ENCODE measurements around the gene AGR2.

AGR2 gene

GRCh38 chr7:16785846-16786245, 19.0 kb downstream of the AGR2 start:
- no peak for TF ChIP-seq NFRKB (IDR thresholded peaks at IDR 0.05)
- TF ChIP-seq ZNF384 (IDR thresholded peaks at IDR 0.05): no peak
- TF ChIP-seq FOXK2 (IDR thresholded peaks at IDR 0.05): no peak
- TF ChIP-seq PKNOX1 (IDR thresholded peaks at IDR 0.05): no peak
- TF ChIP-seq HDGF (IDR thresholded peaks at IDR 0.05; ENCODE audit: borderline replicate concordance): no peak
- no peak for TF ChIP-seq LEF1 (IDR thresholded peaks at IDR 0.05; ENCODE audit: borderline replicate concordance)
- TF ChIP-seq SUZ12 (IDR thresholded peaks at IDR 0.05): no peak
- no peak for TF ChIP-seq CTBP1 (IDR thresholded peaks at IDR 0.05; ENCODE audit: borderline replicate concordance)
- TF ChIP-seq TARDBP (IDR thresholded peaks at IDR 0.05): no peak
- TF ChIP-seq BHLHE40 (IDR thresholded peaks at IDR 0.05; ENCODE audit: borderline replicate concordance): no peak
- no peak for TF ChIP-seq ELF4 (IDR thresholded peaks at IDR 0.05)
- TF ChIP-seq FOXM1 (IDR thresholded peaks at IDR 0.05; ENCODE audit: borderline replicate concordance): no peak
- TF ChIP-seq SP1 (IDR thresholded peaks at IDR 0.05): no peak
- no peak for TF ChIP-seq L3MBTL2 (conservative IDR thresholded peaks at IDR 0.05)
- TF ChIP-seq FOXA1 (IDR thresholded peaks at IDR 0.05): no peak
- no peak for TF ChIP-seq ARNT (IDR thresholded peaks at IDR 0.05)
- POLR2A ChIA-PET: no interaction called here
- DNase-seq (ENCODE audit: extremely low spot score): no peak
- CTCF ChIA-PET: no interaction called here

GRCh38 chr7:16785321-16785720, 19.5 kb downstream of the AGR2 start:
- POLR2A ChIA-PET: no interaction called here
- no peak for DNase-seq (ENCODE audit: extremely low spot score)
- CTCF ChIA-PET: no interaction called here
- no peak for TF ChIP-seq SUZ12 (IDR thresholded peaks at IDR 0.05)
- TF ChIP-seq SP1 (IDR thresholded peaks at IDR 0.05): no peak
- TF ChIP-seq FOXK2 (IDR thresholded peaks at IDR 0.05): no peak
- TF ChIP-seq TARDBP (IDR thresholded peaks at IDR 0.05): no peak
- TF ChIP-seq LEF1 (IDR thresholded peaks at IDR 0.05; ENCODE audit: borderline replicate concordance): no peak
- TF ChIP-seq CTBP1 (IDR thresholded peaks at IDR 0.05; ENCODE audit: borderline replicate concordance): no peak
- no peak for TF ChIP-seq NFRKB (IDR thresholded peaks at IDR 0.05)
- TF ChIP-seq FOXM1 (IDR thresholded peaks at IDR 0.05; ENCODE audit: borderline replicate concordance): no peak

- TF ChIP-seq ARNT (IDR thresholded peaks at IDR 0.05): no peak
- no peak for TF ChIP-seq L3MBTL2 (conservative IDR thresholded peaks at IDR 0.05)
- TF ChIP-seq ELF4 (IDR thresholded peaks at IDR 0.05): no peak
- no peak for TF ChIP-seq SUZ12 (IDR thresholded peaks at IDR 0.05)
- TF ChIP-seq TARDBP (IDR thresholded peaks at IDR 0.05): no peak
- no peak for TF ChIP-seq ZNF384 (IDR thresholded peaks at IDR 0.05)
- ChIA-PET CTCF (interaction anchor here (0.9 kb wide), 1 partner anchor 21 kb away, joined by 3 read pairs; no protein-coding TSS in a partner anchor), POLR2A (no interaction called here)
- no peak for DNase-seq (ENCODE audit: extremely low spot score)
Measured at GRCh38 chr7:16780596-16780995, 24.2 kb downstream of the AGR2 start.

- DNase-seq (ENCODE audit: extremely low spot score): no peak
- POLR2A ChIA-PET: no interaction called here
- no peak for TF ChIP-seq HDGF (IDR thresholded peaks at IDR 0.05; ENCODE audit: borderline replicate concordance)
- no peak for TF ChIP-seq PKNOX1 (IDR thresholded peaks at IDR 0.05)
- no peak for TF ChIP-seq ELF4 (IDR thresholded peaks at IDR 0.05)
- no peak for TF ChIP-seq FOXK2 (IDR thresholded peaks at IDR 0.05)
- no peak for TF ChIP-seq ZNF384 (IDR thresholded peaks at IDR 0.05)
- no peak for TF ChIP-seq TARDBP (IDR thresholded peaks at IDR 0.05)
- TF ChIP-seq SP1 (IDR thresholded peaks at IDR 0.05): no peak
- no peak for TF ChIP-seq SUZ12 (IDR thresholded peaks at IDR 0.05)
- no peak for TF ChIP-seq NFRKB (IDR thresholded peaks at IDR 0.05)
- TF ChIP-seq FOXA1 (IDR thresholded peaks at IDR 0.05): no peak
- TF ChIP-seq BHLHE40 (IDR thresholded peaks at IDR 0.05; ENCODE audit: borderline replicate concordance): no peak
- no peak for TF ChIP-seq CTBP1 (IDR thresholded peaks at IDR 0.05; ENCODE audit: borderline replicate concordance)
- CTCF ChIA-PET: no interaction called here
Measured at GRCh38 chr7:16779051-16779450, 25.7 kb downstream of the AGR2 start.

GRCh38 chr7:16778476-16778875, 26.3 kb downstream of the AGR2 start:
- no peak for DNase-seq (ENCODE audit: extremely low spot score)
- ChIA-PET CTCF (no interaction called here), POLR2A (no interaction called here)
- TF ChIP-seq ELF4 (IDR thresholded peaks at IDR 0.05): no peak
- TF ChIP-seq CTBP1 (IDR thresholded peaks at IDR 0.05; ENCODE audit: borderline replicate concordance): no peak
- TF ChIP-seq SUZ12 (IDR thresholded peaks at IDR 0.05): no peak
- no peak for TF ChIP-seq PKNOX1 (IDR thresholded peaks at IDR 0.05)
- no peak for TF ChIP-seq SP1 (IDR thresholded peaks at IDR 0.05)
- no peak for TF ChIP-seq FOXM1 (IDR thresholded peaks at IDR 0.05; ENCODE audit: borderline replicate concordance)
- TF ChIP-seq NFRKB (IDR thresholded peaks at IDR 0.05): no peak
- TF ChIP-seq FOXA1 (IDR thresholded peaks at IDR 0.05): no peak
- no peak for TF ChIP-seq HDGF (IDR thresholded peaks at IDR 0.05; ENCODE audit: borderline replicate concordance)
- TF ChIP-seq LEF1 (IDR thresholded peaks at IDR 0.05; ENCODE audit: borderline replicate concordance): no peak
- TF ChIP-seq BHLHE40 (IDR thresholded peaks at IDR 0.05; ENCODE audit: borderline replicate concordance): no peak

- ChIA-PET POLR2A (interaction anchor here (1.2 kb wide), 1 partner anchor 22 kb away, joined by 3 read pairs; the partner anchor contains the start of gene TSPAN13), CTCF (no interaction called here)
- no peak for DNase-seq (ENCODE audit: extremely low spot score)
- no peak for TF ChIP-seq BHLHE40 (IDR thresholded peaks at IDR 0.05; ENCODE audit: borderline replicate concordance)
- TF ChIP-seq ARNT (IDR thresholded peaks at IDR 0.05): no peak
- no peak for TF ChIP-seq ZNF384 (IDR thresholded peaks at IDR 0.05)
- TF ChIP-seq L3MBTL2 (conservative IDR thresholded peaks at IDR 0.05): no peak
- TF ChIP-seq LEF1 (IDR thresholded peaks at IDR 0.05; ENCODE audit: borderline replicate concordance): no peak
- TF ChIP-seq CTBP1 (IDR thresholded peaks at IDR 0.05; ENCODE audit: borderline replicate concordance): no peak
- TF ChIP-seq HDGF (IDR thresholded peaks at IDR 0.05; ENCODE audit: borderline replicate concordance): no peak
- no peak for TF ChIP-seq SUZ12 (IDR thresholded peaks at IDR 0.05)
- TF ChIP-seq PKNOX1 (IDR thresholded peaks at IDR 0.05): no peak
- TF ChIP-seq ELF4 (IDR thresholded peaks at IDR 0.05): no peak
- no peak for TF ChIP-seq FOXK2 (IDR thresholded peaks at IDR 0.05)
- TF ChIP-seq FOXM1 (IDR thresholded peaks at IDR 0.05; ENCODE audit: borderline replicate concordance): no peak
- TF ChIP-seq NFRKB (IDR thresholded peaks at IDR 0.05): no peak
- TF ChIP-seq FOXA1 (IDR thresholded peaks at IDR 0.05): no peak
- no peak for TF ChIP-seq TARDBP (IDR thresholded peaks at IDR 0.05)
- TF ChIP-seq SP1 (IDR thresholded peaks at IDR 0.05): no peak
Measured at GRCh38 chr7:16776053-16776452, 28.7 kb downstream of the AGR2 start.

Measured in HEK293T (cell line).